HG03520 (cell line): ENCODE results near the gene TSEN54.
"Not testable (repeated sequence)": the region's sequence is repeated elsewhere in the genome, so short reads cannot be mapped to it uniquely, and the experiment has no call there.

ENCODE experiments used
- ATAC-seq: cut with Tn5 transposase; IDR thresholded peaks from one replicate; pipeline ENCODE4 v1.9.1; 2021; ENCODE audit warnings: mild to moderate bottlenecking, moderate library complexity; ENCODE audit not compliant: unreplicated experiment

Gene TSEN54

DNA sequence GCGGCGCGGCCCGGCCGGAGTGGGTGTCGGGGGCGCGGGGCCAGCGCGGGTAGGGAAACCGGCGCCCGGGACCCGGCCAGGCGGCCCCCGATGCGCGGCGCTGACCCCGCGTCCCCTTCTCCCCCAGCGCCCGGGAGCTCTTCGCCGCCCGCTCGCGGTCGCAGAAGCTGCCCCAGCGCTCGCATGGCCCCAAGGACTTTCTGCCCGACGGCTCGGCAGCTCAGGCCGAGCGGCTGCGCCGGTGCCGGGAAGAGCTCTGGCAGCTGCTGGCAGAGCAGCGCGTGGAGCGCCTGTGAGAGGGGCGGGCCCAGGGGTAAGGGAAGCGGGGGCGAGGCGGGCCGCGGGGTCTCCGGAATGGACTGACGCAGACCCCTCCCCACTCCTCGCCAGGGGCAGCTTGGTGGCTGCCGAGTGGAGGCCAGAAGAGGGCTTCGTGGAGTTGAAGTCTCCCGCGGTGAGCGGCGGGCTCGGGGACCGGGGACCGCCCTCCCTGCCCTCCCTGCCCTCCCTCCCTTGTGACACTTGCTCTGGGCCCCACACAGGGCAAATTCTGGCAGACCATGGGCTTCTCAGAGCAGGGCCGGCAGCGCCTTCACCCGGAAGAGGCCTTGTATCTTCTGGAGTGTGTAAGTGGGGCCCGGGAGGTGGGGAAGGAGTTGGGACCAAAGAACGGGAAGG, 430 bp downstream of the TSEN54 start:
- no peak for ATAC-seq

DNA sequence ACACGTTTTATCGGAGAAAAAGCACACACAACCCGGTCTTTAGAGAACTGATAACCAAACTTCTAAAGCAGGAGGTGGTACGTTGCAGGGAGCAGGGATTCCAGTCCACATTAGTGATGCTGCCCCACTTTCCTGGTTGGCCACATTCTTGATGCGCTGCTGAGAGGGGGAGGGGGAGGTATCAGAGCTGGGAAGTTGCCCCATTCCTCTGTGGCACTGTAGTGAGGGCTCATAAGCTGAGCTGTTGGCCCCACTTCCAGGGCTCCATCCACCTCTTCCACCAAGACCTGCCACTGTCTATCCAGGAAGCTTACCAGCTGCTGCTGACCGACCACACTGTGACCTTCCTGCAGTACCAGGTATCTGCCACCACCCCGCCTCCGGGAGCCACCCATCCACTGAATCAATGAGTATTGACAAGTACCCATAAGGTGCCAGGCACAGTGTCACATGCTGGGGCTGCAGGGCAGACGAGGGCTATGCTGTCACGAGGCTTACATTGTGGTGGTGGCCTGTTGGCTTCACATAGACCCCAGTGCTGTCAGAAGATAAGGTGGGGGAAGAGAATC, 1.1 kb downstream of the TSEN54 start:
- ATAC-seq, result no peak

DNA sequence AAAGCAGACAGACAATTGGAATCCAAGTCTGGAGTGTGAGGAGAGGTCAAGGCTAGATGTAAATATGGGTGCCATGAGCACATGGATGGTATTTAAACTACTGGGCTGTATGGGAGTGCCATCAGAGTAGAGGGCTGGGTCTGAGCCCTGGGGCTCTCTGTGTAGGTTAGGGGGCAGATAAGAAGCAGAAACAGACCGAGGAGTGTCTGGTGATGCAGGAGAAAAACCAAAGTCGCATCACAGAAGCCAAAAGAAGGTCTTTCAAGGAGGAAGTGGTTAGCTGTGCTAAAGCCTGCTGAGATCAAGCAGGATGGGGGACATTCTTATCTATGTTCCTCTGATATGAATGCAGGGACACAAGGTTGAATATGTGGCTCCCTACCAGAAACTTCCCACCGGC, 1.9 kb downstream of the TSEN54 start:
- ATAC-seq, result no peak

DNA sequence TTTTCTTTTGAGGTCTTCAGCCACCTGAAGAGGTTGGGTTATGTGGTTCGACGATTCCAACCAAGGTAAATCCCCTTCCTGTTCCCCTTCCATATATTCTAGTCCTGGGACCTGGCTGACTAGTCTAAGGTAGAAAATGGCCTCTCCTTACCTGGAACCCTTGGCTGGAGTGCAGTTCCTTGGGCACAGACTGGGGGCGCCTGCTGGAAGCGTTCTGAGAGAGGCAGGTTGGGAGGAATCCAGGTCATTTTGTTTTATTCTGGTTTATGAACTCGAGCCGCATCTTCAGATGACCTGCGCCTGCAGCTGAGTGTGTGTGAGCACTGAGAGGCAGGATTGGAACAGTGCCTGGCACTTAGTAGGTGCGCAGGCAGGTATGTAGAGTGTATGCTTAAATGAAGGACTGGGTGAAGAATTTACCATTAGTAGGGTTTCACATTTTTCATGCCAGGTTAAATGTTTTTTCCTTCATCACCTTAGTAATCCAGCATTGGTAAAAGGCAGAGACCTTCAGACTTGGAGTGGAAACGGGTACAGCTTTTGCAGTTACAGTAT, 2.7 kb downstream of the TSEN54 start:
- ATAC-seq, result no peak

DNA sequence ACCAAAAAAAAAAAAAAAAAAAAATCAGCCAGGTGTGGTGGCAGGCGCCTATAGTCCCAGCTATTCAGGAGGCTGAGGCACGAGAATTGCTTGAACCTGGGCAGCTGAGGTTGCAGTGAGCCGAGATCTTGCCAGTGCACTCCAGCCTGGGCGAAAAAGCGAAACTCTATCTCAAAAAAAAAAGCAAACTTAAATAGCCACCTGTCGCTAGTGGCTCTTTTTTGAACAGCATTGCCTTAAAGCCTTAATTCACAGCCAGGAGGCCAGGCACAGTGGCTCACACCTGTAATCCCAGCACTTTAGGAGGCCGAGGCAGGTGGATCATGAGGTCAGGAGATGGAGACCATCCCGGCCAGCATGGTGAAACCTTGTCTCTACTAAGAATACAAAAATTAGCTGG, 4.1 kb downstream of the TSEN54 start:
- ATAC-seq, result not testable (repeated sequence)

DNA sequence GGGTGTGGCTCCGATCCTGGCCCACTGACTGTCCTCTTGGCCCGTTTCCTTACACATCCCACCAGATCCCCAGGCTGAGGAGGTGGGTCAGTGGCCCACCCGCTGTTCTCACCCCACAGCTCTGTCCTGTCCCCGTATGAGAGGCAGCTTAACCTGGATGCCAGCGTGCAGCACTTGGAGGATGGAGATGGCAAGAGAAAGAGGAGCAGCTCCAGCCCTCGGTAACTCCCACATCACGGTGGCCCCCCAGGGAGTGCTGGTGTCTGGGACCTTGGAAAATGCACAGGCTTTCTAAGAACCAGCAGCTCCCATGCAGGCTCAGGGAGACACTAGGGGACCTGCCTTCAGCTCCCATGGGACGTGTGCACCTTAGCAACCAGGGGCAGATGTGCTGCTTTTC, 5.0 kb downstream of the TSEN54 start:
- ATAC-seq, result no peak

DNA sequence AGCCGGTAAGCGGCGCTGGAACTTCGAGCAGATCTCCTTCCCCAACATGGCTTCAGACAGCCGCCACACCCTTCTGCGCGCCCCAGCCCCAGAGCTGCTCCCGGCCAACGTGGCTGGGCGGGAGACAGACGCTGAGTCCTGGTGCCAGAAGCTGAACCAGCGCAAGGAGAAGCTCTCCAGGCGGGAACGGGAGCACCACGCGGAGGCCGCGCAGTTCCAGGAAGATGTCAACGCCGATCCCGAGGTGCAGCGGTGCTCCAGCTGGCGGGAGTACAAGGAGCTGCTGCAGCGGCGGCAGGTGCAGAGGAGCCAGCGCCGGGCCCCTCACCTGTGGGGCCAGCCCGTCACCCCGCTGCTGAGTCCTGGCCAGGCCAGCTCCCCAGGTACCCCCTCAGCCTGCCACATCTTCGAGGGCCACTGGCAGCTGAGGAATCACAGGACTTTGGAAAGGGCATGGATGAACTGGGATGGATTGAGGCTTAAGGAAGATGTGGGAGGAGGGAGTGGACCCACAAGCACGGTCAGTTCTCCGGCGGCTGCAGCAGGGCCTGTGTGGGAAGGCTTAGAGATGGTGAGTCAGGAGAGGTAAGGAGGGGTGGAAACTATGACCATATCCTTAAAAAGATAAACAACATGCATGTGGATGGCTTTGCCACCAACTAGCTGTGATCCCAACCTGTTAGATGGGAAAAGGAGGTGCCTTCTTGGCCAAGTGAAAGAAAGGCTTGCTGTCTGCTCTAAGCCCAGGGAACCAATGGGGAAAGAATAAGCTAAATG, 5.8 kb downstream of the TSEN54 start:
- ATAC-seq, result no peak

DNA sequence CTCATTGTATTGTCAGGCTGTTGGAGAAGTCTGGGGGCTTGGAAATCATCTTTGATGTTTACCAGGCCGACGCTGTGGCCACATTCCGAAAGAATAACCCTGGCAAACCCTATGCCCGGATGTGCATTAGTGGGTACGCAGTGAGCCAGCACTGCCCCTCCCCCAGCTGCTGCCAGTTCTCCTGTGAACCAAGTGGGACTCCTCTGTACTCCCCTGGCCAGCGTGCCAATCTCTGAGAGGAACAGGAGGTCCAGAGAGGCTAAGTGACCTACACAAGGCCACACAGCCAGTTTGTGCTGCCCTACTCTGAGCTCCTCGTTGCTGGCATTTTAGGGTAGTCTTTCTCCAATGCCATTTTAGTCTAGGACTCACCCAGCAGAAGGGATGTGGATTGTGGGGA, 7.3 kb downstream of the TSEN54 start:
- no peak for ATAC-seq

DNA sequence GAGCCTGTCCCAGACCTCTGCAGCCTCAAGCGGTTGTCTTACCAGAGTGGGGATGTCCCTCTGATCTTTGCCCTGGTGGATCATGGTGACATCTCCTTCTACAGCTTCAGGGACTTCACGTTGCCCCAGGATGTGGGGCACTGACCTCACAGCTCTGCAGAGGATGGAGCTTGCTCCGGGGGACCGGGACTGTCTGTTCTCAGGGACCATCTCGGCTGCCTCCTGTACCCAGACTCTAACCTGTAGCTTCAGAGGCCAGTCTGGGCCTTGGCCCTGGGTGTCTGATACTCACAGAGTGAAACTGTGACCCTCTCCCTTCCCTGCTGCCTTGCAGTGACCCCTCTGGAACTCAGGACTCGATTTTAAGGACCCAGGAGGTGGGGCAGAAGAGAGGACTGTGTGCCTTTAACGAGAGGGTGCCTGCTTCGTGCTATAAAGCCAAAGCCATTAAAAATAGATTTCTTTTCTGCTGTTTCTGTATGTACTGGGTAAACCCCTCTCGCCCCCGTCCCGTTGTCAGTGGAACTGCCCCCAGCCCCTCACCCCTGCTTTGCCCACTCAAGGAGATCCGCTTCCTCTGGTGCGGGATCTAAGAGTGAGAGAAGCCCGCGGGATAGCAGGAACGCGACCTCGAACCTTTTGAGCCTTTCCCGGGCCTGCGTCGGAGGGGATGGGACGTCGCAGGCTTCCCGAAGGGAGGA, 8.1 kb downstream of the TSEN54 start:
- no peak for ATAC-seq

DNA sequence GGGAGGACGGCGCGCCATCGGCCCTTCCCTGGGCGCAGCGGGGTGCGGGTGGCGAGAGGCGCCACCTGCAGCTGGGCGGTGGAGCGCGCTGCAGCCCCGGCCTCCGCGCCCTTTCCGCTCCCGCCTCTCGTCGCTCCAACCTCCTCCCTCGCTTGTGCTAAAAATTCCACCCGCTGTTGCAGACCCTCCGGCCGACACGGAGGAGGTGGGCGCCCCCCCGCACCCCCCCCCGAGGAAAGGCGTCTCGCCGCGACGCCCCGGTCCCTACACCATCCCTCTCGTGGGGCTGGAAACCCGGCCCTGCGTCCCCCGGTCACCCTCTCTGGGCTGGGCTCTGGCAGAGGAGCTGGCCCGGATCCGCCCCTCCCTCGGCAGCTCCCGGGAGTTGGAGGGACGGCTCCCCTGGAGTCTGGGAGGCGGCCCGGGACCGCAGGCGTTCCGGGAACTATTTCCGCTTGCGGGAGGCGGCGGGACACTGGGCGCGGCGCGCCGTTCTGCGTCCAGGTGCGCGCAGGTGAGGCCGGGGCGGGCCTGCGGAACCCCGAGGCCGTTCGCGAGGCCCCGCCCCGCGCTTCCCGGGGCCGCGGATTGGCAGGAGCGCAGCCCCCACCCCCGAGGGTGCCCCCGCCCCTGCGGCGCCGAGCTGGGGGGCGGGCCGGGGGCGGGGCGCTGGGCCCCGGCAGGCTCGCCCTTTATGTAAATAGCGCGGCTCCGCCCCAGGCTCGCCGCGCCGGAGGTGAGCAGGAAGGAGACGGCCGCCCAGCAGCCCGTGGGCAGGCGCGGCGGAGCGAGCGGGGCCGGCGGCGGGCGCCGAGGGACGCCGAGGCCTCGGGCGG, 8.9 kb downstream of the TSEN54 start, which contains the start of gene LLGL2:
TSS of gene LLGL2 (plus strand) at position 728 of the 836 bp plus-strand sequence. CDS start 17,730 bp downstream, outside the sequence.
- peak; percentile 66 for ATAC-seq

DNA sequence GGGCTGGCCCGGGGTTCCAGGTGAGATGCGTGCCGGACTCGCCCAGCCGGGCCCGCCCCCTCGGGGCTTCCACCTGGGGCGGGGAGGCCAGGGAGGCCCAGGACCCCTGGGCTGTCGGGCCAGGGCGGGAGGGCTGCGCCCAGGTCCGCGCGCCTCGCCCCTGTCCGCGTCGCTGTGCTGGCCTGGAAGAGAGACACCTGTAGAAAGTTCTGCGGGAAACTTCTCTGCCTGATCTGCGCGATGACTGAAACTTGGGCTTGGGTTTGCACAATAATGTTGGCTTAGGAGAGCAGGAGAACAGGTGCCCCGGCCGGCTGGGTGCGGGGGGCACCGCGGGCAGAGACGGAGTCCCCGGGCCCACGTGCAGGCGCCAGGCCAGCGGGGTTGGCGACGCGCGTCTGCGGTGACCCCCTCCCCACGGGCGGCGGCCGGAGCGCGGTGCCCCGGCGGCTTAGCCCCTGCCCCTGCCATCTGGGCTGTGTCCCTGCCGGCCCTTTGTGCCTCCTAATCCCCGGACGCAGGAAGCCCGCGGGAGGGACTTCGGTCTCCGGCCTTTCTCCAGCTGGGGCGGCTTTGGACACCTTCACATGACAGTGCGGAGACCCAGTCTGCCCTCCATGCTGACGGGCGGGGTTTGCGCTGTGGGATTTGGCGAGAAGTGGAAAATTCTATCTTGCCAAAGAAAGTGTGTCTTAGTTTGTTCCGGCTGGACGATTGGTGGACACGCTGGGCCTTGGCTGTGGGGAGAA, 9.7 kb downstream of the TSEN54 start:
- no peak for ATAC-seq

DNA sequence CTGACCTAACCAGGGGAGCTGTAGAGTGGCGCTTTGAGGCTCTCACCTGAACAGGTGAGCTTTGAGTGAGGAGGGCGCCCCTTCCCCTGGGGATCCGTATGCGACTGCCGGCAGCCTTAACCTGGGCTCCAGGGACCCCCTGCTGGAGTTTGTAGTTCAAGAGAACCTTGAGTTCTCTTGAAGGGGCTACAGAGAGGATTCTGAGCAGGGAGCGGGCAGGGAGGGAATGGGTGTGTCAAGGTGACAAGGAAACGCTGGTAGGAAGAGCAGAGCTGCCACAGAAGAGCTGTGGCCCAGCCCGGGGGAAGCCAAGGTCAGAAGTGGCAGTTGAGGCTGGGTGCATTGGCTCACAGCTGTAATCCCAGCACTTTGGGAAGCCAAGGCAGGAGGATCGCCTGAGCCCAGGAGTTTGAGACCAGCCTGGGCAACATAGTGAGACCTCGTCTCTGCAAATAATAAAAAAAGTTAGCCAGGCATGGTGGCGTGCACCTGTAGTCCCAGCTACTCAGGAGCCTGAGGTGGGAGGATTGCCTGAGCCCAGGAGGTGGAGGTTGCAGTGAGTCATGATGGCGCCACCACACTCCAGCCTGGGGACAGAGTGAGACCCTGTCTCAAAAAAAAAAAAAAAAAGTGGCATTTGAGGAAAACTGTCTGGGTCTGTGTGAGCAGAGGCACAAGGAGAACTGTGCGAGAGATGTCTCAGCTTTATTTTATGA, 10.4 kb downstream of the TSEN54 start:
- ATAC-seq, result no peak

DNA sequence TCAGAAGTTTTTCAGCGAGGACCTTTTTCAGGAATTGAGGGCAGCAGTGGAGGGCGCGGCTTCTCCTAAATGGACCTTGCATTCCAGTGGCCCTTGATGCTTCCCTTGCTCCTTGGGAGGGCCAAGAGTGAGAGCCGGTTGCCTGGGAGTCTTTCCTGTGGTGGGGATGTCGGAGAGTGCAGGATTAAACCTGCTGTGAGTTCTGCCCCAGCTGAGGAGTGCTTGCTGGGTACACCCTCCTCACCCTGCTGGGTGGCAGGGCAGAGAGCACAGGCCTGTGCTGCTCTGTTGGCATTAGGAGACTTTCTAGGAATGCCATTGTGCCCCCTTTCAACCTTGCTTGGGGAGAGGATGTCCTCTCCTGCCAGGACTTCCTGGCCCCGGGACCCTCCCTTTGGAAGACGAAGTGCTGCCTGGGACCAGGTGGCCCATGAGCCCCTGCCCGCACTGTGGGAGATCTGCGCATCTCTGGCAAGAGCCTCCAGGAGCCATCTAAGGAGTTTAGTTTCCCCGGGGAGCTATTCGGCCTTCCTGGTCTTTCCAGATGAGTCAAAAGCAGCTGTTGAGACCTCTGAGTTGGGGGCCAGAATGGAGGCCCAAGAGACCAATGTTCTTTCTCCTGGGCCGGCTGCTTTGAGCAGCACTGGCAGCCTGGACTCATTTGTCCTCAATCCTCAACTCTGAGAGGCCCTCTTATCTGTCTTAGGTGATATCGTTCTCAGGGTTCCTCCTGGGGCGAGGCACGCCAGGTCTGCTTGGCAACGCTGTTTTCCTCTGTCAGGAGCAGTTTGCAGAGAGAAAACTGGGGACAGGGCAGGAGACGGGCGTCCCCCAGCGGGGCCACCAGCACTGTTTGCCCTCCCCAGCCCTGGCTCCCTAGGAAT, 14.8 kb downstream of the TSEN54 start:
- no peak for ATAC-seq

DNA sequence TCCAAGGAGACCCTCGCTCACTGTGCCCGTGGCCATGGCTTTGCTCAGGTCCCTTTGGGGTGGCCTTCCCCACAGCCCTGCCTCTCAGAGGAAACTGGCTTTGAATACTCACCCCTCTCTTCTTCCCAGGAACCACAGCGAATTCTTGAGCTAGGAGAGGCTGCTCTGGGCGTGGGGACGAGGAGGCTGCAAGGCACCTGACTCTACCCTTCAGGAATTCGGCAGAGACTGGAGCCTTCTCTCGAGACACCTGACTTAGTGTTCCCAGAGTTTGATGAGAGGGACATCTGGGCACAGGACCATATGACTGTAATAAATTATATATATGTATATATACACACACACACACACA, 15.4 kb downstream of the TSEN54 start:
- no peak for ATAC-seq

DNA sequence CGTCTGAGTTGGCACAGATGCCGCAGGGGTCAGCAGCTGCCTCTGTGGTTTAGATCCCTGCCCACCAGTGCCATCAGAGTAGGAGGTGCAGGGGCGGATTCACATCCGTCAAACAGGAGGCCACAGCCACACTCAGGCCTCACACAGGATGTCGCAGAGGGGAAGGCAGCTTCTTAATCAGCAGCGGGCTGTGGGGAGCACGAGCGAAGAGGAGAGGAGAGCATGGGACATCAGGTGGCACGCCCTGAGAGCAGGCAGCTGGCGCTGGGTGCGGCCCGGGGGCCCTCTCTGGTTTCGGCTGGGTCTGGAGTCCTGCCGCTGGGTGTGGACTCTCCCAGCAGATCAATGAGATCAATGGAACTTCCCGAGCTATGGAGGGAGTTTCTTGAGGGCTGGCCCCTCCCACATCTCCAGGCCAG, 18.8 kb downstream of the TSEN54 start:
- no peak for ATAC-seq

DNA sequence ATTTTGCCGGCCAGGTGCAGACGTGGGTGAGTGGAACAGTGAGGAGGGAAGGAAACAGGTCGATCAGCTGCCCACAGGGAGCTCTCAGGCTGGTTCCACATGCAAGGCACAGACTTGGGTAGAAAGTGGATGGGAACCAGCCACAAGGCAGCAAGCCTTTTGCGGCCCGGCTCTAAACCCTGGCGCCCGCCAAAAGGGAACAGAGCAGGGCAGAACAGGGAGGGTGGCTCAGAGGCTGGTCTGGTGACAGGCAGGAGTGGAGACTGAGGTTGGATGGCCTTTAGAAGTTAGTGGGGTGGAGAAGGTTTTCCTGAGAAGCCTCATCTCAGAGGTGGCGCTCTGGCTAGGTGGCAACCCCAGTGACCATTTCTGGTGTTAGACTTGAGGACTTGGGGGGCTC, 19.5 kb downstream of the TSEN54 start:
- ATAC-seq, result no peak

DNA sequence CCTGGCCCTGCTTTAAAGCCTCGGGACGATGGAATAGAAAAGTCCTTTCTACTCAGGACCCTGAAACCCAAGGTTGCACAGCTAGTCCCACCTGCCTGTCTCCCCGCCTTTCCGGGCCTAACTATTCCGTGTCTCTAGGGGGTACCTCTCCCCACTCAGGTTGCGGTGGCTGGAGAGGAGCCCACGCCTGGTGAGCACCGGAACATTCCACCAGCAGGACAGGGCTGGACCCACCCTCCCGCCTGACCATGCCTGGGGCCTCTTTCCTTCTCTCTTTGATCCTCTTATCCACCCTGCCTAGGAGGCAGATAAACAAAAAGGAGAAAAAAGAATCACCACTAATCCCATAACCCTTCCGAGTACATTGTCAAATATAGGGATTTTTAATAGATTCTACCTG, 20.0 kb downstream of the TSEN54 start:
- ATAC-seq, result no peak
